ACC112 (cell line): ENCODE data around the gene ZNF80.
"Not testable (repeated sequence)": the region's sequence is repeated elsewhere in the genome, so short reads cannot be mapped to it uniquely, and the experiment has no call there.

Source experiments
- H2AFZ ChIP-seq: fragments of 200-600 bp; sonication (generic); one replicate; pipeline ENCODE4 v1.6.0; 2017; ENCODE audit warnings: antibody characterized with exemption, low read length; ENCODE audit not compliant: unreplicated experiment
- H3K27ac ChIP-seq: fragments of 200-600 bp; sonication (generic); 2 replicates; pipeline ENCODE4 v1.5.1; 2014; ENCODE audit warnings: low read depth, mild to moderate bottlenecking, antibody characterized with exemption, low read length, moderate library complexity
- H3K27me3 ChIP-seq: fragments of 200-600 bp; sonication (generic); 2 replicates; pipeline ENCODE4 v1.6.1; 2014; ENCODE audit warnings: mild to moderate bottlenecking, antibody characterized with exemption, low read length, moderate library complexity, mixed read lengths; ENCODE audit not compliant: insufficient read depth
- H3K36me3 ChIP-seq: fragments of 200-600 bp; sonication (generic); 2 replicates; pipeline ENCODE4 v1.6.1; 2016; ENCODE audit warnings: mild to moderate bottlenecking, antibody characterized with exemption, low read length, moderate library complexity, mixed read lengths; ENCODE audit not compliant: insufficient read depth
- H3K4me1 ChIP-seq: fragments of 200-600 bp; sonication (generic); one replicate; pipeline ENCODE4 v1.6.1; 2016; ENCODE audit warnings: low read length, mixed read lengths; ENCODE audit not compliant: insufficient read depth, unreplicated experiment, control insufficient read depth
- H3K4me3 ChIP-seq: fragments of 200-600 bp; sonication (generic); 2 replicates; pipeline ENCODE4 v1.5.1; 2014; ENCODE audit warnings: mild to moderate bottlenecking, low read depth, low read length
- H3K79me2 ChIP-seq: fragments of 200-600 bp; sonication (generic); one replicate; pipeline ENCODE4 v1.6.0; 2016; ENCODE audit warnings: low read length; ENCODE audit not compliant: control insufficient read depth, unreplicated experiment, insufficient read depth

Gene ZNF80

DNA sequence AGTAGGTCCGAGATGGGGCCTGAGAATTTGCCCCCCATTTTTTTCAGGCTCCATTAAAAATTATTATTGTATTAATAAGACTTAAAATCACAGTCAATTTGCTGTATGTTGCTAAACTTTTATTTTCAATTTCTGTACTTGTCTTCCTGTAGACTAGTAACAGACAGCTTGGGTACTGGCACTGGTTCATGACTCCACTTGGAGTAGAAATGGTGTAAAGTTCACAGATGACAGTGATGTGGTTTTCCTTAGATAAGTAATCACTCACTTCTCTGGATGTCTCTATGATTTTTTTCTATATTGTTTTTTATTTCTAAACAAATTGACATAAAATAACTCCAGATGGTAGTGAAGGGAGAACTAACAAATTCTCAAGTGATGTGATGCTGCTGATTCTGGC lies 15.6 kb upstream of the ZNF80 start:
- H2AFZ ChIP-seq = no peak overlapping the region
- H3K4me3 ChIP-seq = no peak overlapping the region
- no peaks in the 10 kb centered on the region for H3K27me3 ChIP-seq
- no peaks in the 10 kb centered on the region for H3K79me2 ChIP-seq
- H3K4me1 ChIP-seq = no peaks in the 10 kb centered on the region
- no peaks in the 10 kb centered on the region for H3K36me3 ChIP-seq
- no peak overlapping the region for H3K27ac ChIP-seq

DNA sequence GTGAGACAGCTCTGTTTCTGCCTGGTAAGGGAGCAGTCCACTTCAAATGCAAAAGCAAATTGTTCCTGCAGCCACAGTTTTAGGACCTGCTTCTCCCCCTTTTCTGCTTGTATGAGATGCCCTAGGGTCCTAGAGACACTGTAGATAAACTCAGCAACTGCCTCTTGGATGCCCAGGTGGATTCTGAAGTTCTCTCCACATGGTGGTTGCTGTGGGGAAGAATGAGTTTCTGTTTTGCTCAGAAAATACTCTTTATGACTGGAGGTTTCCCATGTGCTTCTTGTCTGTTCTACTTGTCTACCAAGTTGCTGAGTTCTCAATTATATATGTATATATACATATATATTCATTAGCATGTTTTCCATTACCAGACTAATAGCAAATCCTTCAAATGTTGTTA lies 5.6 kb upstream of the ZNF80 start:
- Histone ChIP-seq H2AFZ (no peak overlapping the region), H3K36me3 (no peaks in the 10 kb centered on the region), H3K27ac (no peak overlapping the region), H3K79me2 (no peaks in the 10 kb centered on the region), H3K4me3 (no peak overlapping the region), H3K27me3 (peaks cover 32% of the 10 kb centered on the region), H3K4me1 (no peaks in the 10 kb centered on the region)

DNA sequence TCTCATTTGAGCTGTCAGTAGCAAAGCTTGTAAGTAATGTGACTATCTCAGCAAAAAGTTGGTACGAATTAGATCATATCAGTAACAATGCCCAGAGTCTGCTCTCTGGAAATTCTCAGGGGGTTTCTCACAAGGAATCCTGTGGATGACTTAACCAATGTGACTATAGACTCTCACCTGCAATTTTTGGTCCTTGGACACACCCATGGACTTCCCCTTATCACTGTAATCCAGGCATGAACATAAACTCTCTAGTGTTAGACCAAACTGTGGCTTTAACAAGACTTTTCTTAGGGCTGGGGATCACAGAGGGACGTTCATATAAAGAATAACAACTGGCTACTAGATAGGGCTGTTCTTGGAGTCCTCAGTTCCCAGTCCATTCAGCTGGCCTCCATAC lies 3.9 kb upstream of the ZNF80 start:
- no peaks in the 10 kb centered on the region for H3K36me3 ChIP-seq
- no peak overlapping the region for H3K4me3 ChIP-seq
- H2AFZ ChIP-seq = no peak overlapping the region
- H3K27ac ChIP-seq = no peak overlapping the region
- H3K79me2 ChIP-seq = no peaks in the 10 kb centered on the region
- no peaks in the 10 kb centered on the region for H3K4me1 ChIP-seq
- H3K27me3 ChIP-seq = peaks cover 32% of the 10 kb centered on the region

DNA sequence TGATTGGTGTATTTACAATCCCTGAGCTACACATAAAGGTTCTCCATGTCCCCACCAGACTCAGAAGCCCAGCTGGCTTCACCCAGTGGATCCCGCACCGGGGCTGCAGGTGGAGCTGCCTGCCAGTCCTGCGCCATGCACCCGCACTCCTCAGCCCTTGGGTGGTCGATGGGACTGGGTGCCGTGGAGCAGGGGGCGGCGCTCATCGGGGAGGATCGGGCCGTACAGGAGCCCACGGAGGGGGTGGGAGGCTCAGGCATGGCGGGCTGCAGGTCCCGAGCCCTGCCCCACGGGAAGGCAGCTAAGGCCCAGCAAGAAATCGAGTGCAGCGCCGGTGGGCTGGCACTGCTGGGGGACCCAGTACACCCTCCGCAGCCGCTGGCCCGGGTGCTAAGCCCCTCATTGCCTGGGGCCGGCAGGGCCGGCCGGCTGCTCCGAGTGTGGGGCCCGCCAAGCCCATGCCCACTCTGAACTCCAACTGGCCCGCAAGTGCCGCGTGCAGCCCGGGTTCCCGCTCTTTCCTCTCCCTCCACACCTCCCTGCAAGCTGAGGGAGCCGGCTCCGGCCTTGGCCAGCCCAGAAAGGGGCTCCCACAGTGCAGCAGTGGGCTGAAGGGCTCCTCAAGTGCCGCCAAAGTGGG lies 888 bp upstream of the ZNF80 start:
- H2AFZ ChIP-seq, H3K4me1 ChIP-seq, H3K4me3 ChIP-seq, H3K79me2 ChIP-seq, H3K36me3 ChIP-seq, H3K27ac ChIP-seq: not testable (repeated sequence)
- H3K27me3 ChIP-seq = peaks cover 13% of the 10 kb centered on the region

DNA sequence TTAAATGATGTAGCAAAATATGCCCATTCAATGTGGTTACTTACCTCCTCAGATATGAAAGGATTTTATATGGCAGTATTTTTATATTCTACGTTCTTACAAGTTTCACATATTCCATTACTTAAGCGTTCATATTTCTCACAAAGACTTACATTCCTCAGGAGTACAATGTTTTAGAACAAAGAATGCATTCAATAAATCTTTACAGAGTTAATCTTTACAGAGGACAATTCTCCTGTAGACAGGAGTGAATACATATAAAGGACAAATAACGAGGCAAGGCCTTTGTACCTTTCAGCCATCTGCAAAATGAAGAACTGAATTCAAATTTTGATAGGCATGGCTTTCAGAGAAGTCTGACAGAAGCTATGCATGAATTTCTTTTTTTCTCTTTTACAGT lies 1.9 kb downstream of the ZNF80 start:
- no peaks in the 10 kb centered on the region for H3K36me3 ChIP-seq
- H3K4me1 ChIP-seq = no peaks in the 10 kb centered on the region
- H3K27me3 ChIP-seq = peaks cover 5% of the 10 kb centered on the region; the same call in 1 of the 2 replicates
- no peak overlapping the region for H3K27ac ChIP-seq
- H3K4me3 ChIP-seq = no peak overlapping the region
- H3K79me2 ChIP-seq = no peaks in the 10 kb centered on the region
- no peak overlapping the region for H2AFZ ChIP-seq

DNA sequence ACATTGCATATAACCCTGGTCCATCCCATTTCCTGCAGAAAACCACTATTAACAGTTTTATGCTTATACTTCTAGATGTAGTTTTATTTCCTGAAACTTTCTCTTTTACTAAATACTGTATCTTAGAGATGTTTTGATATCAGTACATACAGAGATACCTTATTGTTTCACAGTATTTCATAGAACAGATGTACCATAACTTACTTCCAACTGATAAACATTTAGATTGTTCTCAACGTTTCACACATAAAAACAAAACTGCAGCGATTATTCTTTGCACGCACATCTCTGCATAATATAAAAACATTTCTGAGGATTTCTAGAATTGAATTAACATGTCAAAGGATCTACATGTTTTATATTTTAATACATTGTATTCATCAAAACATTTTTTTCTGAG lies 2.6 kb downstream of the ZNF80 start:
- H3K36me3 ChIP-seq = no peaks in the 10 kb centered on the region
- peaks cover 5% of the 10 kb centered on the region; the same call in 1 of the 2 replicates for H3K27me3 ChIP-seq
- no peaks in the 10 kb centered on the region for H3K4me1 ChIP-seq
- no peak overlapping the region for H3K27ac ChIP-seq
- H3K4me3 ChIP-seq = no peak overlapping the region
- H3K79me2 ChIP-seq = no peaks in the 10 kb centered on the region
- H2AFZ ChIP-seq = no peak overlapping the region

DNA sequence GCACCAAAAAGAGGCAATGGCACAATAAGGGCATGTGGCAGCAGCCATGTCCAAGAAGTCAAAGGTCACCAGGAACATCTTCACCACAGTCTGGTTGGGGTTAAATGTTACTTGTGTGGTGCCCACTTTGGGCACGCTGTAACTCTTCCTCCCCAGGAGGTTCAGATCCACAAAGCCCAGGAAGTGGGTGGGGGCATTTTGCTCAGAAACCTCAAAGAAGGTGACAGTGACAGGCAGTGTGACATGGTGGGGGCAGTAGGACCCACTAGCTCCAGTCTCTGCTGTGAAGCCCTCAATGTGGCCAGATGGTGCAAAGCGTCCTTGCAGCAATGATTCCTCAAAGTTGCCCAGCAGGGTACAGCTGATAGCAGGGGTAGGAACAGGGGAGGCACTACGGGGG lies 5.8 kb downstream of the ZNF80 start:
- H3K4me3 ChIP-seq = no peak overlapping the region
- H2AFZ ChIP-seq = no peak overlapping the region
- no peaks in the 10 kb centered on the region for H3K36me3 ChIP-seq

DNA sequence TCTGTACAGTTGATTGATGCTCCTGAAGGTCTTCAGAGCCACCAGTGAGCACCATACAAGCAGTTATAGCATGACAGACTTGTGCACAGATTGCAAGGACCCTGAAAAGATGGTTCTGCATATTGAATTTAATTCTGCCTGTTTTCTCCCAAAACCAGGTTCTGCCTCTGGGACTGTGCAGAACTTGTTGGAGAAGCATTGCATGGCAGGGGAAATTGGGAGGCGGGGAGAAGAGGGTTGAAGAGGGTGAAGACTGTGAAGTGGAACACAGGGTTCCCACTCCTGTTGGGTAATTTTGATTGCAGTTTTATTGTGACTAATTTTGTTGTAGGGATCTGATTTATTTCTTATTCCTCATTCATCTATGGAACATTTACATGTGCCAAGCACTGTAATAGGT lies 10.3 kb downstream of the ZNF80 start:
- Histone ChIP-seq H3K36me3 (no peaks in the 10 kb centered on the region), H3K4me1 (no peaks in the 10 kb centered on the region), H3K27ac (no peak overlapping the region), H3K79me2 (no peaks in the 10 kb centered on the region), H3K27me3 (no peaks in the 10 kb centered on the region), H2AFZ (no peak overlapping the region), H3K4me3 (no peak overlapping the region)

More for the DNA sequence above, 5.8 kb downstream of the ZNF80 start:
- no peaks in the 10 kb centered on the region for H3K4me1 ChIP-seq
- H3K79me2 ChIP-seq = no peaks in the 10 kb centered on the region
- H3K27me3 ChIP-seq = no peaks in the 10 kb centered on the region
- H3K27ac ChIP-seq = no peak overlapping the region

DNA sequence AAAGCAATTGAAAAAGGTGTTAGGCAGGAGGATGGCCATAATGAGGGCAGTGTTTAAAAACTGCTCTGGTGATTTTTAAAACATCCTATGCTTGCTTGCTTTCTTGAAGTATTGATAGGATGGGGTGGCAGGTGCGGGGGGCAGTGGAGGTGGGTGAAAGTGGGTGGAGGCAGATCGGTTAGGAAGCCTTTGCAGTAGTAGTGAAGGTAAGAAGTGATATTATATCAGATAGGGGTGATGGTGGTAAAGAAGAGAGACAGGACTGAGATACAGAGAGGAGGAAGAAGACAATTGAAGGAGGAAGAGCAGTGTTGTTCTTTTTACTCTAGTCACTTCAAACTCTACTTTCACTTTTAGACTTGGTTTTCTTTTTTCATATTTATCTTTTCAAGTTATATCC lies 11.1 kb downstream of the ZNF80 start:
- Histone ChIP-seq H3K27me3 (no peaks in the 10 kb centered on the region), H3K4me1 (no peaks in the 10 kb centered on the region), H3K36me3 (no peaks in the 10 kb centered on the region), H3K79me2 (no peaks in the 10 kb centered on the region), H3K4me3 (no peak overlapping the region), H2AFZ (no peak overlapping the region), H3K27ac (no peak overlapping the region)

DNA sequence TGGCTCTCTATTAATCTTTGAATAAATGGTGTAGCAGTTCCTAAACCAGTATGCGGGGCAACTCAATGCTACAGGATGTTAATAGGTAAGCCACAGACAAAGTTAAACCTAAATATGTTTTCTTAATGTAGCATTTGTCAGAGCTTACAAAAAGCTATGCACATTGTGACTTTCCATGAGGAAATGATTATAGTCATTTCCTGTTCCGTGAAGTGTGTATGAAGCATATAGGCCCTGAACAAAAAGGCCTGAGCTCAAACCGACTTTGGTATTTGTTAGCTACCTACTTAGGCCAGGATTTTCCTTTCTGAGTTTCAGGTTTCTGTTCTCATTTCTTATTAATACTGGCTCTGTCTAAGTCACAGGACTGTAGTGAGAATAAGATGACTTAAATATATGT lies 14.2 kb downstream of the ZNF80 start:
- Histone ChIP-seq H3K79me2 (no peaks in the 10 kb centered on the region), H3K36me3 (no peaks in the 10 kb centered on the region), H3K27me3 (peaks cover 4% of the 10 kb centered on the region; the same call in 1 of the 2 replicates), H3K4me3 (no peak overlapping the region), H3K27ac (no peak overlapping the region), H2AFZ (peak overlapping the region; percentile 29), H3K4me1 (peaks cover 2% of the 10 kb centered on the region)

DNA sequence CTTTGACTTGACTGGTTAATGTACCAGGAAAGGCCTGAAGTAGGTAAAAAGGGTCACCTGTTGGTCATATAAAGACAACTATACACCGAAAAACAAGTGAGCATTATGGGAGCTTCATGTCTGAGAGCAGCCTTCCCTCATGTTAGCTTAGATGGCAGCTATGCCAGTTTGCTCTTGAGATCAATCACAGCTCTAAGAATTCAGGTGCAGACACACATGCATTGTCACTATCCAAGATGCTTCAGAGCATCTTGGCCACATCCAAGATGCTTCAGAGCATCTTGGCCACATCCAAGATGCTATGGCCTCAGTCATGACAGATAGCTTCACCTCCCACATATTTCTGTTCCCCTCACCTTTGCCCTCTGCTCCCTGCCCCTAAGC lies 15.5 kb downstream of the ZNF80 start:
- Histone ChIP-seq H3K27me3 (peaks cover 4% of the 10 kb centered on the region; the same call in 1 of the 2 replicates), H3K79me2 (no peaks in the 10 kb centered on the region), H3K4me3 (no peak overlapping the region), H3K36me3 (no peaks in the 10 kb centered on the region), H3K4me1 (peaks cover 15% of the 10 kb centered on the region), H2AFZ (no peak overlapping the region), H3K27ac (no peak overlapping the region)
